MCF 10A (cell line): Measurements from ENCODE around the gene APBB2. TPM values are rescaled to one million over a fixed set of nuclear protein-coding genes. Genes with fewer than 3 reads are reported as not detected.
A peak's percentile ranks its signal among the peaks of the same experiment; 100 is the strongest.
"Not testable (repeated sequence)": the region's sequence is repeated elsewhere in the genome, so short reads cannot be mapped to it uniquely, and the experiment has no call there.

Source experiments
- BruUV-seq: library from RNA; stranded (reverse); fragments of 400-500 nt; replicated peaks from 2 replicates; lab custom pipeline; 2021; lab: Mats Ljungman, UMichigan
- CTCF ChIA-PET: fragments of 300-600 bp; sonication (Branson Sonifier 250); formaldehyde crosslinking; extraction: SDS; loops from one replicate; lab custom pipeline; 2021; ENCODE audit warnings: antibody characterized with exemption, inconsistent platforms; lab: Yijun Ruan, JAX
- POLR2A ChIA-PET: fragments of 300-600, 350-650 bp; sonication (Branson Sonifier 250); formaldehyde crosslinking; extraction: SDS; loops from one replicate; lab custom pipeline; 2020; ENCODE audit warnings: antibody characterized with exemption, inconsistent platforms; lab: Yijun Ruan, JAX
- DNase-seq: peaks from one replicate; pipeline ENCODE4 v3.0.0-alpha.2; 2018; ENCODE audit not compliant: unreplicated experiment
- H3K27ac Mint-ChIP-seq: one replicate; pipeline ENCODE4 v1.8.0; 2022; ENCODE audit warnings: mild to moderate bottlenecking, low read depth, mixed read lengths; ENCODE audit not compliant: unreplicated experiment
- H3K27me3 Mint-ChIP-seq: one replicate; pipeline ENCODE4 v1.8.0; 2022; ENCODE audit warnings: mixed read lengths; ENCODE audit not compliant: insufficient read depth, unreplicated experiment
- H3K36me3 Mint-ChIP-seq: one replicate; pipeline ENCODE4 v1.8.0; 2022; ENCODE audit warnings: mild to moderate bottlenecking, moderate library complexity, mixed read lengths; ENCODE audit not compliant: insufficient read depth, unreplicated experiment
- H3K4me1 Mint-ChIP-seq: one replicate; pipeline ENCODE4 v1.8.0; 2022; ENCODE audit warnings: mixed read lengths; ENCODE audit not compliant: insufficient read depth, unreplicated experiment
- H3K4me3 Mint-ChIP-seq: one replicate; pipeline ENCODE4 v1.8.0; 2022; ENCODE audit warnings: mild to moderate bottlenecking, moderate library complexity, mixed read lengths; ENCODE audit not compliant: unreplicated experiment
- H3K9me3 Mint-ChIP-seq: one replicate; pipeline ENCODE4 v1.8.0; 2022; ENCODE audit warnings: mixed read lengths; ENCODE audit not compliant: unreplicated experiment
- intact Hi-C: fragments of 100-400 bp; cut with micrococcal nuclease; formaldehyde crosslinking; loops from 2 replicates; pipeline ENCODE4 v1.14.1; 2022
- total RNA-seq: library from RNA; stranded (reverse); gene quantifications from 2 replicates; pipeline ENCODE4 v1.2.3, GENCODE V29; 2022
- TF ChIP-seq, protein P1 (sequence below): fragments of 200-600 bp; IDR thresholded peaks from one replicate; pipeline ENCODE4 v1.8.0; 2022; ENCODE audit warnings: antibody characterized with exemption, mild to moderate bottlenecking; ENCODE audit not compliant: unreplicated experiment

The APBB2 gene
- total RNA-seq, 1 experiment from 2014 or later, result 201 TPM

DNA sequence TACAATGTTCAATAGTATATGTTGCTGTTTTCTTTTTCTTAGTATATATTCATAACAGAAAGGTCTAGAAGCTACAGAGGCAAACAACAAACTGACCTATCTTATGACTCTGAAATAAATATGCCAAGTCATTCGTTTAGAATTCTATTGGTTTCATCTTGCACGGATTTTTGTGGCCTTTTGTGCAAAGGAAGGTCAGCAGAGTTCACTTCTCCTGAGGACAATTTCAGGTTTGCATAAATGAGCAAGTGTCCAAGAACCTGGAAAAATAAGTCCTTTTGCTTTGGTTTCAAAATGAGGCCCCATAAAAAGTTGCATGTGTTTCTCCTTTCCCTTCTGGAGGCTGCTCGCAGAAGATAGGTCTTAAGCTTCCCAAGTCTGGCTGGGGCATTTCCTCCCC, 156.9 kb downstream of the APBB2 start:
- CTCF ChIA-PET, result interaction anchor here (0.6 kb wide), 1 partner anchor 1281 kb away, joined by 3 read pairs; no protein-coding TSS in a partner anchor
- no TSS peak for BruUV-seq
- Mint-ChIP-seq H3K27ac (peak overlapping the region; percentile 27), H3K27me3 (no peaks in the 10 kb centered on the region), H3K4me1 (peaks cover 45% of the 10 kb centered on the region), H3K4me3 (no peak overlapping the region), H3K36me3 (peaks cover 46% of the 10 kb centered on the region), H3K9me3 (no peaks in the 10 kb centered on the region)
- no peak for DNase-seq
- TF ChIP-seq, protein P1, sequence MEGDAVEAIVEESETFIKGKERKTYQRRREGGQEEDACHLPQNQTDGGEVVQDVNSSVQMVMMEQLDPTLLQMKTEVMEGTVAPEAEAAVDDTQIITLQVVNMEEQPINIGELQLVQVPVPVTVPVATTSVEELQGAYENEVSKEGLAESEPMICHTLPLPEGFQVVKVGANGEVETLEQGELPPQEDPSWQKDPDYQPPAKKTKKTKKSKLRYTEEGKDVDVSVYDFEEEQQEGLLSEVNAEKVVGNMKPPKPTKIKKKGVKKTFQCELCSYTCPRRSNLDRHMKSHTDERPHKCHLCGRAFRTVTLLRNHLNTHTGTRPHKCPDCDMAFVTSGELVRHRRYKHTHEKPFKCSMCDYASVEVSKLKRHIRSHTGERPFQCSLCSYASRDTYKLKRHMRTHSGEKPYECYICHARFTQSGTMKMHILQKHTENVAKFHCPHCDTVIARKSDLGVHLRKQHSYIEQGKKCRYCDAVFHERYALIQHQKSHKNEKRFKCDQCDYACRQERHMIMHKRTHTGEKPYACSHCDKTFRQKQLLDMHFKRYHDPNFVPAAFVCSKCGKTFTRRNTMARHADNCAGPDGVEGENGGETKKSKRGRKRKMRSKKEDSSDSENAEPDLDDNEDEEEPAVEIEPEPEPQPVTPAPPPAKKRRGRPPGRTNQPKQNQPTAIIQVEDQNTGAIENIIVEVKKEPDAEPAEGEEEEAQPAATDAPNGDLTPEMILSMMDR, result no peak
- POLR2A ChIA-PET, result interaction anchor here (1.5 kb wide), 1 partner anchor 8 kb away, joined by 3 read pairs; no protein-coding TSS in a partner anchor
- intact Hi-C loops, result no loop called here

DNA sequence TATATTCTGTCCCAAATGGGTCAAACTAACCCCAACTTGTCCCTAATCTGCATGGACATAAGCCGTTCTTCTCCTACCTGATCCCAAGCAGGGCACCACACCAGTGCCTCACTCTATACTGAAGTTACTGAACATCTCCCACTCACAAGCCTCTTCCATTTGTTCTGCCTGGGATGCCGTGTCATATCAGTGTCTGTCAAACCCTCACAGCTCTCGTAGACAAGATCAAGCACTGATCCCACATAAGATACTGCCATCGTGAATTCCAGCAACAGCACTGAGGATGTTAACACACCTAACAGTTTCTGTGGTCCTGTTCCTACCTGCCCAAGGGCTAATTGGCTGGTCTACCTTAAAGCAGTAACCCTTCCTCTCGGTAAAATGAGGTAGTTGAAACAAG, 162.1 kb downstream of the APBB2 start:
- Mint-ChIP-seq H3K27me3 (no peaks in the 10 kb centered on the region), H3K9me3 (no peaks in the 10 kb centered on the region), H3K36me3 (peaks cover 41% of the 10 kb centered on the region), H3K4me3 (no peak overlapping the region), H3K4me1 (peaks cover 28% of the 10 kb centered on the region), H3K27ac (peak overlapping the region; percentile 58)
- TF ChIP-seq, protein P1, result no peak
- POLR2A ChIA-PET, result interaction anchor here (0.8 kb wide), 1 partner anchor 22 kb away, joined by 3 read pairs; no protein-coding TSS in a partner anchor
- DNase-seq, result no peak
- BruUV-seq, result no TSS peak
- intact Hi-C loops, result loop anchor here (5.0 kb wide), 1 partner anchor 160 kb away; the partner anchor contains the start of gene APBB2
- CTCF ChIA-PET, result interaction anchor here (1.2 kb wide), 2 partner anchors 19 to 161 kb away, joined by 3 to 4 read pairs; no protein-coding TSS in a partner anchor

DNA sequence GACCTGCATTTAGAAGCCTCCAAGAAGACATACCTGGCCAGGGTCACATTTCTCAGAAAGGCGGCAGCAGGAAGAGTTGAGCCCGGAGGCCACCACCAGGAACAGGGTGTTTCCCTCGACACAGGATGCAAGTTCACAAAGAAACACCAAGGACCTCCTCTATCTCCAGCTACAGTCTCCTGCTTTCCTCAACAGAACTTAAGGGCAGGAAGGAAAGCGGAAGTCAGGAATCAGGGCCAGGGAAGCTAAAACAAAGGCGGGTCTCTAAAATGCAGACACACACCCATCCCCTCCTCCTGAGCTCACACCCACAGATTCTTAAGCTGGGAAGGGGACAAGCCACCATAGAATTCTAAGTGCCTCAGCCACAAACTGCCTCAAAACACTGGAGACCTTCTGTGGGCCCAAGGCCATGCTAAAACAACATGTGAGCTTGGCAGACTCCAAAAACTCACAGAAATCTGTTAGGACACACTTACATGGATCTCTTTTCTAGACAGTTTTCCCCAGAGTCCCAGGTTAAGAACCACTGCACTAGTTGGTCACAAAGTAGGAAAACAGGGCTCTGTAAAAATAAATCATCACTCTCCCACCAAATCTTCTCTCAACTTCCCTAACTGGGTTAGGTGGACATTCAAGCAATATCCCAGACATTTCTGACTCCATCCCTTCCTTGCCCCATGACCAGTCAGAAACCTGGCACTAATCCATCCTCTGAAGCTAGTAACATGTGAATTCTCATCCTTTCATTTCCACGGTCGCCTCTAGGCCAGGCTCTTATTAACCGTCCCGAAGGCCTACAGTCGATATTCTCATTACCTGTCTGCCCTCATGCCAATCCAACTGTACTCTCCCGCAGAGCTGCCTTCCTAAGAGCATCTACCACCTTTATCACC, 163.2 kb downstream of the APBB2 start:
- TF ChIP-seq, protein P1, result no peak
- intact Hi-C loops, result loop anchor here (5.0 kb wide), 1 partner anchor 161 kb away; the partner anchor contains the start of gene APBB2
- peak overlapping the region; percentile 58 for H3K27ac Mint-ChIP-seq
- ChIA-PET POLR2A (interaction anchor here (0.8 to 1.3 kb wide), 2 partner anchors 10 to 20 kb away, joined by 3 read pairs; no protein-coding TSS in a partner anchor), CTCF (interaction anchor here (0.7 to 1.2 kb wide), 3 partner anchors 17 to 1350 kb away, joined by 3 to 4 read pairs (median 3); no protein-coding TSS in a partner anchor)
- no peak overlapping the region for H3K4me3 Mint-ChIP-seq
- H3K4me1 Mint-ChIP-seq, result peaks cover 28% of the 10 kb centered on the region
- no peaks in the 10 kb centered on the region for H3K9me3 Mint-ChIP-seq
- no peaks in the 10 kb centered on the region for H3K27me3 Mint-ChIP-seq
- BruUV-seq, result no TSS peak
- DNase-seq, result no peak
- peaks cover 48% of the 10 kb centered on the region for H3K36me3 Mint-ChIP-seq

DNA sequence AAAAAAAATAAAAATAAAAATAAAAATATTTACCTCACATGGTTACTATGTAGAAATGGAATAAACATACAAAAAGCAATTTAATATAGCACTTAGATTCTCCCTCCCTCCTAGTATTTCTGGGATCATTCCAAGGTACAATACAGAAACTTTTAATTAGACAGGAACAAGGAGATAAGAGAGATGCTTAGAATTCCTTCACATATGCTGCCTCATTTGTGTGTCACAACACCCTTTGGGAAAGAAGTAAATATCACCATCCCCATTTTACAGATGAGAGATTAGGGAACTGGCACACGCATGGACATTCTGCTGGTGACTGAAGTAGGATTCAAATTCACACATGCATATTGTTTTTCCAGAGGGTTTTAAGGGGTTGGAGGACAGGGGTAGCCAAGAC, 164.2 kb downstream of the APBB2 start:
- CTCF ChIA-PET, result interaction anchor here (0.7 kb wide), 1 partner anchor 1351 kb away, joined by 3 read pairs; no protein-coding TSS in a partner anchor
- POLR2A ChIA-PET, result no interaction called here
- BruUV-seq, result no TSS peak
- H3K36me3 Mint-ChIP-seq, result peaks cover 42% of the 10 kb centered on the region
- intact Hi-C loops, result loop anchor here (5.0 kb wide), 1 partner anchor 162 kb away; the partner anchor contains the start of gene APBB2
- no peaks in the 10 kb centered on the region for H3K27me3 Mint-ChIP-seq
- H3K27ac Mint-ChIP-seq, result no peak overlapping the region
- H3K9me3 Mint-ChIP-seq, result peaks cover under 1% of the 10 kb centered on the region
- DNase-seq, result no peak
- H3K4me1 Mint-ChIP-seq, result peaks cover 23% of the 10 kb centered on the region
- TF ChIP-seq, protein P1, result no peak
- H3K4me3 Mint-ChIP-seq, result no peak overlapping the region

DNA sequence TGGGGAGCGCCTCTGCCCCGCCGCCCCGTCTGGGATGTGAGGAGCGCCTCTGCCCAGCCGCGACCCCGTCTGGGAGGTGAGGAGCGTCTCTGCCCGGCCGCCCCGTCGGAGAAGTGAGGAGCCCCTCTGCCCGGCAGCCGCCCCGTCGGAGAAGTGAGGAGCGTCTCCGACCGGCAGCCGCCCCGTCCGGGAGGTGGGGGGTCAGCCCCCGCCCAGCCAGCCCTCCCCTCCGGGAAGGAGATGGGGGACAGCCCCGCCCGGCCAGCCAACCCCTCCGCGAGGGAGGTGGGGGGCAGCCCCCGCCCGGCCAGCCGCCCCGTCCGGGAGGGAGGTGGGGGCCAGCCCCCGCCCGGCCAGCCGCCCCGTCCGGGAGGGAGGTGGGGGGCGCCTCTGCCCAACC, 165.2 kb downstream of the APBB2 start:
- peaks cover 42% of the 10 kb centered on the region for H3K36me3 Mint-ChIP-seq
- H3K27me3 Mint-ChIP-seq, H3K27ac Mint-ChIP-seq, H3K4me3 Mint-ChIP-seq, DNase-seq, CTCF ChIA-PET, intact Hi-C loops, BruUV-seq, POLR2A ChIA-PET: not testable (repeated sequence)
- H3K9me3 Mint-ChIP-seq, result peaks cover 10% of the 10 kb centered on the region
- H3K4me1 Mint-ChIP-seq, result peaks cover 19% of the 10 kb centered on the region
